ENCODE results near the gene PPIC.

PPIC gene

GRCh38 chr5:123036391-123037103 lies at the start of gene PPIC:
Gene PPIC, minus strand, starts transcription at chr5:123036725. Its CDS starts 100 bp downstream, at chr5:123036625.
- DNase-seq (ENCODE audit: low read depth), result no peak

GRCh38 chr5:123085638-123086286 lies 49.2 kb upstream of the PPIC start:
- DNase-seq (ENCODE audit: low read depth), result no peak

- DNase-seq (ENCODE audit: low read depth), result no peak
Observed at GRCh38 chr5:123084730-123085605, 48.4 kb upstream of the PPIC start.

GRCh38 chr5:123083298-123083697 lies 46.8 kb upstream of the PPIC start:
- DNase-seq (ENCODE audit: low read depth), result no peak

GRCh38 chr5:123080215-123080614 lies 43.7 kb upstream of the PPIC start:
- DNase-seq (ENCODE audit: low read depth), result no peak

- no peak for DNase-seq (ENCODE audit: low read depth)
Observed at GRCh38 chr5:123075521-123076163, 39.1 kb upstream of the PPIC start.

- no peak for DNase-seq (ENCODE audit: low read depth)
Observed at GRCh38 chr5:123068368-123068938, 31.9 kb upstream of the PPIC start.

GRCh38 chr5:123066016-123066415 lies 29.5 kb upstream of the PPIC start:
- no peak for DNase-seq (ENCODE audit: low read depth)

- DNase-seq (ENCODE audit: low read depth), result no peak
Observed at GRCh38 chr5:123059455-123059854, 22.9 kb upstream of the PPIC start.

- DNase-seq (ENCODE audit: low read depth), result no peak
Observed at GRCh38 chr5:123051206-123051605, 14.7 kb upstream of the PPIC start.

GRCh38 chr5:123047706-123048105 lies 11.2 kb upstream of the PPIC start:
- DNase-seq (ENCODE audit: low read depth), result no peak

GRCh38 chr5:123046222-123046621 lies 9.7 kb upstream of the PPIC start:
- no peak for DNase-seq (ENCODE audit: low read depth)

- no peak for DNase-seq (ENCODE audit: low read depth)
Observed at GRCh38 chr5:123044926-123045617, 8.5 kb upstream of the PPIC start.

GRCh38 chr5:123039673-123040072 lies 3.1 kb upstream of the PPIC start:
- no peak for DNase-seq (ENCODE audit: low read depth)

- no peak for DNase-seq (ENCODE audit: low read depth)
Observed at GRCh38 chr5:123037104-123037418, 536 bp upstream of the PPIC start.

GRCh38 chr5:123035918-123036390 lies 571 bp downstream of the PPIC start:
- DNase-seq (ENCODE audit: low read depth), result no peak

- no peak for DNase-seq (ENCODE audit: low read depth)
Observed at GRCh38 chr5:123035360-123035917, 1.1 kb downstream of the PPIC start.

GRCh38 chr5:123033157-123033671 lies 3.3 kb downstream of the PPIC start:
- DNase-seq (ENCODE audit: low read depth), result no peak

GRCh38 chr5:123028222-123028621 lies 8.3 kb downstream of the PPIC start:
- DNase-seq (ENCODE audit: low read depth), result no peak

GRCh38 chr5:123014689-123015088 lies 21.8 kb downstream of the PPIC start:
- DNase-seq (ENCODE audit: low read depth), result no peak

- DNase-seq (ENCODE audit: low read depth), result no peak
Observed at GRCh38 chr5:123012321-123012720, 24.2 kb downstream of the PPIC start.
